WI38 (cell line): ENCODE results near the gene LCE2A.
"Not testable (repeated sequence)": the region's sequence is repeated elsewhere in the genome, so short reads cannot be mapped to it uniquely, and the experiment has no call there.

Experiments used
- H3K4me3 ChIP-seq: 2 replicates; pipeline ENCODE4 v1.5.1; 2011; ENCODE audit warnings: low read depth, mild to moderate bottlenecking, control low read depth, low read length
- TF ChIP-seq, protein P1 (sequence below): IDR thresholded peaks from 2 replicates; pipeline ENCODE4 v1.5.1; 2012; ENCODE audit warnings: low read depth, mild to moderate bottlenecking, control low read depth, low read length

Gene LCE2A

DNA sequence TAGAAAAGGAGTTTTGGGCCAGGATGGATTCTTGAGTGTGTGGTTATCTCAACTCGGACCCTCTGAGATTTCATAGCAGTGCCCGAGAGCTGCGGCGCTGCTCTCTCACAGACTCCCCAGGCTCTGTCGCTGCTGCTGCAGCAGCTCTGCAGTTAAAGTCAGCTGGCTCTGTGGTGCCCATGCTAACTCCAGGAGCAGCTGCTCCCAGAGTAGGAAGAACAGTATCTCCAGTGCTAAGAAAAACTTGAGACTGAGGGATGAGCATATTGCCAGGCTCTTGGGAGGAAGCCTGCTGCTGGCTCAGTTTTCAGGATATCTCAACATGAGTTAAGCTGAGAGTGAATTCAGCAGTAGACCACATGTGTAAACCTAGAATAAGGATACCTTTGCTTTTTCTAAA lies 30.5 kb upstream of the LCE2A start:
- H3K4me3 ChIP-seq, result no peak overlapping the region
- TF ChIP-seq, protein P1, sequence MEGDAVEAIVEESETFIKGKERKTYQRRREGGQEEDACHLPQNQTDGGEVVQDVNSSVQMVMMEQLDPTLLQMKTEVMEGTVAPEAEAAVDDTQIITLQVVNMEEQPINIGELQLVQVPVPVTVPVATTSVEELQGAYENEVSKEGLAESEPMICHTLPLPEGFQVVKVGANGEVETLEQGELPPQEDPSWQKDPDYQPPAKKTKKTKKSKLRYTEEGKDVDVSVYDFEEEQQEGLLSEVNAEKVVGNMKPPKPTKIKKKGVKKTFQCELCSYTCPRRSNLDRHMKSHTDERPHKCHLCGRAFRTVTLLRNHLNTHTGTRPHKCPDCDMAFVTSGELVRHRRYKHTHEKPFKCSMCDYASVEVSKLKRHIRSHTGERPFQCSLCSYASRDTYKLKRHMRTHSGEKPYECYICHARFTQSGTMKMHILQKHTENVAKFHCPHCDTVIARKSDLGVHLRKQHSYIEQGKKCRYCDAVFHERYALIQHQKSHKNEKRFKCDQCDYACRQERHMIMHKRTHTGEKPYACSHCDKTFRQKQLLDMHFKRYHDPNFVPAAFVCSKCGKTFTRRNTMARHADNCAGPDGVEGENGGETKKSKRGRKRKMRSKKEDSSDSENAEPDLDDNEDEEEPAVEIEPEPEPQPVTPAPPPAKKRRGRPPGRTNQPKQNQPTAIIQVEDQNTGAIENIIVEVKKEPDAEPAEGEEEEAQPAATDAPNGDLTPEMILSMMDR, result no peak

DNA sequence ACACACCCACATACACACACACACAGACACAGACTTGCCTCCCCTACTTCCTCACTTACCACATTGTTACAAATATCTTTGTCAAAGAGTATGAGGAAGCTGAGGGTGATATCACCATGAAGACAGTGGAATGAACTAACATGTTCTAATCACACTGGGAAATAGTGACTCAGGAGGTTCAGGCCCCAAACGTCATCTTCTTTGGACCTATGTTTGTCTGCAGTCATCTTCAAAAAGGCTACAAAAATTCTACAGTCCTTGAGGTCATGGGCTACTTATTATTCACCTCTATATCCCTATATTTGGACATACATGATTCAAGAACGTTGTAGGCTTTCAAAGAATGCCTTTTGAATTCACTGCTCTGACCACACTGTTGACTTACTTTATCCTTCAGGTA lies 25.1 kb upstream of the LCE2A start:
- TF ChIP-seq, protein P1, result no peak
- H3K4me3 ChIP-seq, result no peak overlapping the region

- not testable (repeated sequence) for H3K4me3 ChIP-seq
Observed at GRCh38 chr1:152674983-152675382, 23.2 kb upstream of the LCE2A start, which contains the start of gene LCE2C. LCE2C (plus strand) TSS chr1:152675279; CDS start chr1:152676016, 737 bp downstream.

DNA sequence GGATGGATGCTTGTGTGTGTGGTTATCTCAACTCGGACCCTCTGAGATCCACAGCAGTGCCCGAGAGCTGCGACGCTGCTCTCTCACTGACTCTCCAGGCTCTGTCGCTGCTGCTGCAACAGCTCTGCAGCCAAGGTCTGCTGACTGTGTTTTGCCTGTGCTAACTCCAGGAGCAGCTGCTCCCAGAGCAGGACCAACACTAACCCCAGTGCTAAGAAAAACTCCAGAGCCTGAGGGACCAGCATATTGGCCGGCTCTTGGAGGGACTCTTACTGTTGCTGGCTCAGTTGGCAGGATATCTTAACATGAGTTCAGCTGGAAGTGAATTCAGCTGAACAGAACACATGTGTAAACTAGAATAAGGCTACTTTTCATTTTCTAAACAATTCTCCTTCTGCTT lies 18.7 kb upstream of the LCE2A start:
- H3K4me3 ChIP-seq, result no peak overlapping the region
- TF ChIP-seq, protein P1, result no peak

GRCh38 chr1:152681616-152682015 lies 16.5 kb upstream of the LCE2A start:
- H3K4me3 ChIP-seq, result no peak overlapping the region
- TF ChIP-seq, protein P1, result no peak

GRCh38 chr1:152683846-152684245 lies 14.3 kb upstream of the LCE2A start:
- no peak overlapping the region for H3K4me3 ChIP-seq
- TF ChIP-seq, protein P1, result no peak

GRCh38 chr1:152685823-152686222 lies 12.3 kb upstream of the LCE2A start, which contains the start of gene LCE2B:
LCE2B (plus strand) TSS chr1:152686123; CDS start chr1:152686844, 721 bp downstream.
- H3K4me3 ChIP-seq, result not testable (repeated sequence)

GRCh38 chr1:152699746-152700145 lies 1.6 kb downstream of the LCE2A start:
- TF ChIP-seq, protein P1, result no peak
- H3K4me3 ChIP-seq, result no peak overlapping the region

DNA sequence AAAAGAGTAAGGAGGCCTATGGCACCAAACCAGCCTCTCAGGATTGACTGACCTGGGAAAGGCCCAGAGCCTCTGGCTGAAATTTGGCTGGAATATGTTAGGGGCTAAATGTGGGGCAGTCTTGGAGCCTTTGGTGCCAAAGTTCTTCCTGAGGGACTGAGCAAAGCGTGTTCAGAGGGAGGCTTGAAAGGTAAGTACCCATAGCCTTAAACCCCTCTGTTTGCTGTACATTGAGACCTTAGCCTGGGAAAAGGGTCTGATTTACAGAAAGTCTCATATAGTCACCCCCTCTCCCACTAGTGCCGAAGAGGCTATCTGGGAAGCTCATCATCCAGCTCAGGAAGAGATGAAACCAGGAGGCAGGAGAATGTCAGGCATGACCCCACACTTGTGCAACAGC lies 9.7 kb downstream of the LCE2A start, which contains the start of gene LCE4A:
Gene LCE4A (plus strand): TSS at position 301 of the 400 bp plus-strand sequence. CDS start 916 bp downstream, outside the sequence.
- H3K4me3 ChIP-seq, result no peak within 1 kb of the TSS
- TF ChIP-seq, protein P1, result no peak
